MM.1S (cell line): ENCODE measurements around the gene TAF4B.

Experiments
- CTCF ChIP-seq: fragments of 300-600 bp; sonication (generic); IDR thresholded peaks from 2 replicates; pipeline ENCODE4 v1.5.1; 2016; ENCODE audit warnings: antibody characterized with exemption, low read length, mixed read lengths
- EZH2 ChIP-seq: fragments of 300-600 bp; sonication (generic); optimal IDR thresholded peaks from 2 replicates; pipeline ENCODE3; 2017; ENCODE audit warnings: low read depth, mild to moderate bottlenecking, antibody characterized with exemption, low read length, mixed read lengths

DNA sequence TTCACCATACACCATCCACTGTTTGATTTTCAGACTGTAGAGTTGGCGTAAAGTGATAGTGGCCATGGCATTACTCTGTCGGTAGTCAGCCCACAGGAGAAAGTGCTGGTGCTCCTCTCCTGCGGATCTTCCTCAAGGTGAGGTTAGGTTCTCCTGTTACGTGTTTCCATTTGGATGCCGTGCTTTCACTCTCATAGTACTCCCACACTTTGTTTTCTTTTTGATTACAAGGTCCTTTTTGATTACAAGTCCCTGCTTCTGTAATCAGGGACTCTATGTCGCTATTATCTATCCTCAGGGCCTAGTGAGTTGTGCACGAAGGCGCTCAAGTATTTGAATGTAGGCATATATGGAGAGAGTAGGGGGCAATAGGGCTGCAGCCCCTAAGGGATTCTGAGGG, 4.3 kb downstream of the TAF4B start:
- TF ChIP-seq CTCF (no peak), EZH2 (no peak)
